Fibroblast of villous mesenchyme (primary cell): Measurements from ENCODE around the gene PLXNA2. TPM values are rescaled to one million over a fixed set of nuclear protein-coding genes. Genes with fewer than 3 reads are reported as not detected.

ENCODE experiments used
- DNase-seq: peaks from one replicate; pipeline ENCODE4 v3.0.0-alpha.2; 2010; ENCODE audit warnings: low read depth
- H3K4me3 ChIP-seq: 2 replicates; pipeline ENCODE4 v1.5.1; 2011; ENCODE audit warnings: low read depth, mild to moderate bottlenecking, low read length
- CTCF ChIP-seq: IDR thresholded peaks from 2 replicates; pipeline ENCODE4 v1.5.1; 2012; ENCODE audit warnings: low read depth, mild to moderate bottlenecking, low read length; ENCODE audit not compliant: insufficient read depth
- total RNA-seq: library from RNA; depleted of rRNA; stranded (reverse); fragments of >200 nt; gene quantifications from 2 replicates; pipeline ENCODE4 v1.2.3, GENCODE V29; 2012

The PLXNA2 gene
- total RNA-seq, 1 donor = 0.86 TPM

- no peak for DNase-seq
- H3K4me3 ChIP-seq = no peak overlapping the region
- no peak for TF ChIP-seq CTCF
Measured at GRCh38 chr1:208108646-208109330, 135.4 kb downstream of the PLXNA2 start.

GRCh38 chr1:208108213-208108608 is 136.0 kb downstream of the PLXNA2 start:
- no peak for TF ChIP-seq CTCF
- DNase-seq = no peak
- H3K4me3 ChIP-seq = no peak overlapping the region

- DNase-seq = peak; percentile 54
- no peak overlapping the region for H3K4me3 ChIP-seq
- no peak for TF ChIP-seq CTCF
Measured at GRCh38 chr1:208107425-208108212, 136.6 kb downstream of the PLXNA2 start.

- no peak for TF ChIP-seq CTCF
- no peak for DNase-seq
- no peak overlapping the region for H3K4me3 ChIP-seq
Measured at GRCh38 chr1:208106218-208106617, 138.0 kb downstream of the PLXNA2 start.

- H3K4me3 ChIP-seq = no peak overlapping the region
- no peak for DNase-seq
- no peak for TF ChIP-seq CTCF
Measured at GRCh38 chr1:208105756-208106155, 138.4 kb downstream of the PLXNA2 start.

GRCh38 chr1:208103597-208104513 is 140.3 kb downstream of the PLXNA2 start:
- H3K4me3 ChIP-seq = no peak overlapping the region
- no peak for DNase-seq
- TF ChIP-seq CTCF = no peak
